Panc1 (cell line): ENCODE results near the gene PCDH17. TPM values are rescaled to one million over a fixed set of nuclear protein-coding genes. Genes with fewer than 3 reads are reported as not detected.

Experiments used
- ATAC-seq: fragments of 200-7000 bp; cut with Tn5 transposase; 2 replicates; pipeline ENCODE4 v1.9.1; 2020; ENCODE audit warnings: mild to moderate bottlenecking, moderate library complexity
- BruUV-seq: library from RNA; stranded (reverse); fragments of 400-500 nt; replicated peaks from 2 replicates; lab custom pipeline; 2021; lab: Mats Ljungman, UMichigan
- CTCF ChIA-PET: fragments of 300-600 bp; sonication (Branson Sonifier 250); formaldehyde crosslinking; loops from one replicate; lab custom pipeline; 2022; ENCODE audit warnings: antibody characterized with exemption; lab: Charles Lee
- POLR2A ChIA-PET: fragments of 300-600 bp; sonication (Branson Sonifier 250); formaldehyde crosslinking; loops from one replicate; lab custom pipeline; 2022; ENCODE audit warnings: antibody characterized with exemption; lab: Charles Lee
- DNase-seq: peaks from one replicate; pipeline ENCODE4 v3.0.0-alpha.2; 2010; ENCODE audit warnings: low read depth, low spot score
- H3K27ac ChIP-seq: 2 replicates; pipeline ENCODE4 v1.5.1; 2011; ENCODE audit warnings: mild to moderate bottlenecking, low read length, inconsistent platforms
- H3K27me3 ChIP-seq: fragments of 200-500 bp; sonication (Bioruptor generic); 2 replicates; pipeline ENCODE4 v1.6.0; 2014; ENCODE audit warnings: low read length, inconsistent platforms; ENCODE audit not compliant: control insufficient read depth, insufficient read depth
- H3K36me3 ChIP-seq: fragments of 200-500 bp; sonication (Bioruptor generic); 2 replicates; pipeline ENCODE4 v1.5.1; 2014; ENCODE audit warnings: inconsistent platforms, mild to moderate bottlenecking, low read length, moderate library complexity; ENCODE audit not compliant: control insufficient read depth, insufficient read depth
- H3K4me1 ChIP-seq: 2 replicates; pipeline ENCODE4 v1.5.1; 2011; ENCODE audit warnings: inconsistent platforms, mild to moderate bottlenecking, low read length, moderate library complexity; ENCODE audit not compliant: control insufficient read depth, insufficient read depth
- H3K4me3 ChIP-seq, 2 experiments: 2 replicates each; pipeline ENCODE4 v1.5.1; 2011 to 2012; ENCODE audit warnings: low read depth in 2 of 2, low read length in 2 of 2, mild to moderate bottlenecking in 2 of 2, inconsistent platforms in 1 of 2, moderate library complexity in 1 of 2
- H3K9me3 ChIP-seq: fragments of 200-500 bp; sonication (Bioruptor generic); 2 replicates; pipeline ENCODE4 v1.5.1; 2014; ENCODE audit warnings: low read depth, mild to moderate bottlenecking, inconsistent platforms, low read length, moderate library complexity; ENCODE audit not compliant: control insufficient read depth, insufficient read depth
- POLR2AphosphoS5 ChIP-seq: IDR thresholded peaks from 2 replicates; pipeline ENCODE4 v1.6.1; 2012; ENCODE audit warnings: mild to moderate bottlenecking, low read depth, low read length, moderate library complexity
- SIN3A ChIP-seq: IDR thresholded peaks from 2 replicates; pipeline ENCODE4 v1.6.1; 2012; ENCODE audit warnings: low read depth, mild to moderate bottlenecking, low read length, moderate library complexity, borderline replicate concordance; ENCODE audit not compliant: insufficient read depth
- TCF7L2 ChIP-seq: IDR thresholded peaks from 2 replicates; pipeline ENCODE4 v1.6.1; 2011; ENCODE audit warnings: mild to moderate bottlenecking, low read depth, low read length, inconsistent platforms
- in situ Hi-C: cut with HindIII; loops from 2 replicates; pipeline ENCODE4 v1.10.0; 2016; ENCODE audit warnings: low sequenced_read_pairs, low pct_unique_long_range_greater_than_20kb
- intact Hi-C: fragments of 100-400 bp; cut with micrococcal nuclease; formaldehyde crosslinking; loops from one replicate; pipeline ENCODE4 v1.10.0; 2022; ENCODE audit not compliant: unreplicated experiment
- total RNA-seq: library from RNA; stranded (reverse); gene quantifications from one replicate; pipeline ENCODE4 v1.2.1, GENCODE V29; 2021; ENCODE audit not compliant: unreplicated experiment
- TF ChIP-seq, protein P1 (sequence below), 2 experiments: IDR thresholded peaks; 2 replicates each; pipeline ENCODE4 v1.6.1; 2011 to 2012; ENCODE audit warnings: low read depth in 2 of 2, control low read depth in 1 of 2, low read length in 1 of 2, mild to moderate bottlenecking in 1 of 2, moderate library complexity in 1 of 2; ENCODE audit not compliant: insufficient read depth in 1 of 2
- TF ChIP-seq, protein P2 (sequence below): fragments of 450-650 bp; IDR thresholded peaks from 2 replicates; pipeline ENCODE4 v1.5.1; 2017; ENCODE audit warnings: mild to moderate bottlenecking

PCDH17 gene
- total RNA-seq, 1 experiment from 2014 or later: 0.26 TPM

DNA sequence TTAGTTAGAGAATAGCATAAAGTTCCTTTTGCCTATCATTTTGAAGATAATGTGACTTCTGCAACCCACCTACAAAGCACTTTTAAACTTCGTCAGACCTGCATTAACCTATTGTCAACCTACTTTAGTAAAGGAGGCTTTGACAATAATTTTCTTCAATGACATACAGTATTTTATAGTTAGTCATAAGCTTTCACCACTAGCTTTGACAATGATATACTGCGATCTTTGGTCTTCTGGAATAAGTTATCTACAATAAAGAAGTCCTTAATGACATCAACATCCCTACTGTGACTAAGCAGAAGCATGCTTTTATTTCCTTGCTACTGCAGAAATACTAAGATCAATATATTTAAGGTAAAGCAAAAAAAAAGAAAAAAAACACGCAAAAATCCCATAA lies 9.5 kb downstream of the PCDH17 start:
- intact Hi-C loops: no loop called here
- no TSS peak for BruUV-seq
- no peak for DNase-seq
- H3K4me1 ChIP-seq: no peaks in the 10 kb centered on the region
- in situ Hi-C loops: no loop called here
- no peak overlapping the region for H3K27ac ChIP-seq
- TF ChIP-seq POLR2AphosphoS5 (no peak), SIN3A (no peak), TCF7L2 (no peak)
- TF ChIP-seq, protein P1, sequence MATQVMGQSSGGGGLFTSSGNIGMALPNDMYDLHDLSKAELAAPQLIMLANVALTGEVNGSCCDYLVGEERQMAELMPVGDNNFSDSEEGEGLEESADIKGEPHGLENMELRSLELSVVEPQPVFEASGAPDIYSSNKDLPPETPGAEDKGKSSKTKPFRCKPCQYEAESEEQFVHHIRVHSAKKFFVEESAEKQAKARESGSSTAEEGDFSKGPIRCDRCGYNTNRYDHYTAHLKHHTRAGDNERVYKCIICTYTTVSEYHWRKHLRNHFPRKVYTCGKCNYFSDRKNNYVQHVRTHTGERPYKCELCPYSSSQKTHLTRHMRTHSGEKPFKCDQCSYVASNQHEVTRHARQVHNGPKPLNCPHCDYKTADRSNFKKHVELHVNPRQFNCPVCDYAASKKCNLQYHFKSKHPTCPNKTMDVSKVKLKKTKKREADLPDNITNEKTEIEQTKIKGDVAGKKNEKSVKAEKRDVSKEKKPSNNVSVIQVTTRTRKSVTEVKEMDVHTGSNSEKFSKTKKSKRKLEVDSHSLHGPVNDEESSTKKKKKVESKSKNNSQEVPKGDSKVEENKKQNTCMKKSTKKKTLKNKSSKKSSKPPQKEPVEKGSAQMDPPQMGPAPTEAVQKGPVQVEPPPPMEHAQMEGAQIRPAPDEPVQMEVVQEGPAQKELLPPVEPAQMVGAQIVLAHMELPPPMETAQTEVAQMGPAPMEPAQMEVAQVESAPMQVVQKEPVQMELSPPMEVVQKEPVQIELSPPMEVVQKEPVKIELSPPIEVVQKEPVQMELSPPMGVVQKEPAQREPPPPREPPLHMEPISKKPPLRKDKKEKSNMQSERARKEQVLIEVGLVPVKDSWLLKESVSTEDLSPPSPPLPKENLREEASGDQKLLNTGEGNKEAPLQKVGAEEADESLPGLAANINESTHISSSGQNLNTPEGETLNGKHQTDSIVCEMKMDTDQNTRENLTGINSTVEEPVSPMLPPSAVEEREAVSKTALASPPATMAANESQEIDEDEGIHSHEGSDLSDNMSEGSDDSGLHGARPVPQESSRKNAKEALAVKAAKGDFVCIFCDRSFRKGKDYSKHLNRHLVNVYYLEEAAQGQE (IDR thresholded peaks at IDR 0.05; ENCODE audit: insufficient read depth in 1 of 2, low read depth in 2 of 2, low read length in 1 of 2): no peak
- TF ChIP-seq, protein P2, sequence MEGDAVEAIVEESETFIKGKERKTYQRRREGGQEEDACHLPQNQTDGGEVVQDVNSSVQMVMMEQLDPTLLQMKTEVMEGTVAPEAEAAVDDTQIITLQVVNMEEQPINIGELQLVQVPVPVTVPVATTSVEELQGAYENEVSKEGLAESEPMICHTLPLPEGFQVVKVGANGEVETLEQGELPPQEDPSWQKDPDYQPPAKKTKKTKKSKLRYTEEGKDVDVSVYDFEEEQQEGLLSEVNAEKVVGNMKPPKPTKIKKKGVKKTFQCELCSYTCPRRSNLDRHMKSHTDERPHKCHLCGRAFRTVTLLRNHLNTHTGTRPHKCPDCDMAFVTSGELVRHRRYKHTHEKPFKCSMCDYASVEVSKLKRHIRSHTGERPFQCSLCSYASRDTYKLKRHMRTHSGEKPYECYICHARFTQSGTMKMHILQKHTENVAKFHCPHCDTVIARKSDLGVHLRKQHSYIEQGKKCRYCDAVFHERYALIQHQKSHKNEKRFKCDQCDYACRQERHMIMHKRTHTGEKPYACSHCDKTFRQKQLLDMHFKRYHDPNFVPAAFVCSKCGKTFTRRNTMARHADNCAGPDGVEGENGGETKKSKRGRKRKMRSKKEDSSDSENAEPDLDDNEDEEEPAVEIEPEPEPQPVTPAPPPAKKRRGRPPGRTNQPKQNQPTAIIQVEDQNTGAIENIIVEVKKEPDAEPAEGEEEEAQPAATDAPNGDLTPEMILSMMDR: no peak
- ChIA-PET POLR2A (no interaction called here), CTCF (no interaction called here)
- no peaks in the 10 kb centered on the region for H3K9me3 ChIP-seq
- no peaks in the 10 kb centered on the region for H3K27me3 ChIP-seq
- no peak overlapping the region for H3K4me3 ChIP-seq
- H3K36me3 ChIP-seq: no peaks in the 10 kb centered on the region
- no peak for ATAC-seq

DNA sequence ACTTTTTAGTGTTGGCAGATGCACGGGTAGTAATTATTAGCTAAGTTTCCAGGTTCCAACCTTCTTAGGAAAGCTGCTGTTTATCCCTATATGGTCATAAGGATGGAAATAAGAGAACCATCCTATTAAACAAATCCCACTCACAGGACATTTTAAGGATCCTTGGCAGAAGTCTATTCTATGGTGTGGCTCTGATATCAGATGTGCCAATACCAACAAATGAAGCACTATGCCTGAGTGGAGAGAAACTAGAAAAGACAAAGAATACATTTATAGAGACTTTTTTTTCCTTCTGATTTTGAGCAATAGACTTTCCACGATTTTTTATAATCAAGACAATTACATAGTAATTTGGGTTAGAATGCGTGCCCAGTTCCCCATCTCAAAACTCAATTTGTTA lies 12.6 kb downstream of the PCDH17 start:
- H3K4me1 ChIP-seq: no peaks in the 10 kb centered on the region
- ATAC-seq (no peak), DNase-seq (no peak)
- ChIA-PET POLR2A (no interaction called here), CTCF (no interaction called here)
- in situ Hi-C loops: no loop called here
- no peaks in the 10 kb centered on the region for H3K36me3 ChIP-seq
- no peaks in the 10 kb centered on the region for H3K27me3 ChIP-seq
- intact Hi-C loops: no loop called here
- H3K27ac ChIP-seq: no peak overlapping the region
- BruUV-seq: no TSS peak
- no peaks in the 10 kb centered on the region for H3K9me3 ChIP-seq
- no peak overlapping the region for H3K4me3 ChIP-seq
- TF ChIP-seq SIN3A (no peak), TCF7L2 (no peak), POLR2AphosphoS5 (no peak)
- TF ChIP-seq, protein P2: no peak
- TF ChIP-seq, protein P1 (IDR thresholded peaks at IDR 0.05; ENCODE audit: insufficient read depth in 1 of 2, low read depth in 2 of 2, low read length in 1 of 2): no peak
